Retinal pigment epithelial cell (primary cell): ENCODE data around the gene SLC2A9.

Experiments used
- DNase-seq: peaks from one replicate; pipeline ENCODE4 v3.0.0-alpha.2; 2010; ENCODE audit warnings: low read depth
- H3K4me3 ChIP-seq: 2 replicates; pipeline ENCODE4 v1.5.1; 2011; ENCODE audit warnings: mild to moderate bottlenecking, low read length, control low read depth, moderate library complexity
- CTCF ChIP-seq: conservative IDR thresholded peaks from 2 replicates; pipeline ENCODE4 v1.5.1; 2011; ENCODE audit warnings: low read depth, low read length, control low read depth, inconsistent platforms

SLC2A9 gene

DNA sequence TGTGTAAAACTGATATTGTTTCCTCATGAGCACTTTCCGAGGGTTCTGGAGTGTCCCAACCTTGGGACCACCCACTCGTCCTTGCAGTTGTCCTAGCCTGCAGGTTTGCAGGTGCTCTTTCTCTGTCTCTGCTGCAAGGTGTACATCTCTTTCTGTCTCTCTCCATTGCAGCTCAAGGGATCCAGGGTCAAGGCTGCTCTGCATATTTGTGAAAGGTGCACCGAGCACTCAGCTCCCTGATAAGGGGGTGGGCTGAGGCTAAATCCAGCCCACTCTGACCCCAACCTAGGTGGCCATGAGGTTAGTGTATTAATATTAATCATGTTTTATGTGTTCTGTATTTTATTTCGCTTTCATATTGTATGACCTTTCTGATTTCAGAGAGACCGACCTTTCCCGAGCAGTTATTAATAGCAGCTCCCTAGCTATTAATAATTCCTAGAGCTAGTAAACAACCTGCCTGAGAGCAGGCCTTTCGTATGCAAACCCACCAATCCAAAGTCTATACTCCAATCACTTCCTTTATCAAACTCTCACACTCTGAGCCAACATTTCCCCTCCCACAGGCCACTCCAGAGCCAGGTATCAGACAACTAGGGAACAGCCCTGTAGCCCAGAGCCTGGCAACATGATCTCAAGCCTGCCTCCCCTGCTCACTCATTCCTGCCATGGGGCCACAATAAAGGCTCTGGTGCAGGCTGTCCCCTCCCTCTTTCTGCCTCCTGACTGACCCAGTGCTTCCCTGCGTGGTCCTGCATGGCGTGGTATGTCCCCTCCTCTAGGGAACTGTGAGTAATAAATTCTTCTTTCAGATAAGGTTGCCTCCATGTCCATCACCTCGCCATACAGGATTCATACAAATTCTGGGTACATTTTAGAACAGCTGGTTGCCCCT lies 73.9 kb downstream of the SLC2A9 start:
- TF ChIP-seq CTCF, result no peak
- DNase-seq, result no peak
- H3K4me3 ChIP-seq, result no peak overlapping the region

DNA sequence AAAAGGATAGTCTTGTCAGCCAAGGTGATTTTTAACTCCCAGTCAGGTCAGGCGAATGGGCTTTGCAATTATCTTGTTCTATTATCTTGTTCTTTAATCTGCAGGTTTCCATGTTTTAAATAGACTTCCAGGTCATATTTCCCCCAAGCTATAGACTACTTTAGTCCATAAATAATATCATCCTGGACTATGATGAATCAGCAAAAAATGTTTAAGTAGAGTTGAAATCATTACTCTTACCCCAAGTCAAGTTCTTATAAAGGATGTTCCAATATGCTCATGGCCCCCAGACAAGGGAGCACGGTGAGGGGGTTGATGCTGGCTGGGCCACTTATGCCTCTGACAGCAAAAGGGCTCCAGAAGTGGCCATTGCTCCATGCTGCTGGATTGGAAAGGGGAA lies 75.1 kb downstream of the SLC2A9 start:
- DNase-seq, result no peak
- H3K4me3 ChIP-seq, result no peak overlapping the region
- TF ChIP-seq CTCF, result no peak

DNA sequence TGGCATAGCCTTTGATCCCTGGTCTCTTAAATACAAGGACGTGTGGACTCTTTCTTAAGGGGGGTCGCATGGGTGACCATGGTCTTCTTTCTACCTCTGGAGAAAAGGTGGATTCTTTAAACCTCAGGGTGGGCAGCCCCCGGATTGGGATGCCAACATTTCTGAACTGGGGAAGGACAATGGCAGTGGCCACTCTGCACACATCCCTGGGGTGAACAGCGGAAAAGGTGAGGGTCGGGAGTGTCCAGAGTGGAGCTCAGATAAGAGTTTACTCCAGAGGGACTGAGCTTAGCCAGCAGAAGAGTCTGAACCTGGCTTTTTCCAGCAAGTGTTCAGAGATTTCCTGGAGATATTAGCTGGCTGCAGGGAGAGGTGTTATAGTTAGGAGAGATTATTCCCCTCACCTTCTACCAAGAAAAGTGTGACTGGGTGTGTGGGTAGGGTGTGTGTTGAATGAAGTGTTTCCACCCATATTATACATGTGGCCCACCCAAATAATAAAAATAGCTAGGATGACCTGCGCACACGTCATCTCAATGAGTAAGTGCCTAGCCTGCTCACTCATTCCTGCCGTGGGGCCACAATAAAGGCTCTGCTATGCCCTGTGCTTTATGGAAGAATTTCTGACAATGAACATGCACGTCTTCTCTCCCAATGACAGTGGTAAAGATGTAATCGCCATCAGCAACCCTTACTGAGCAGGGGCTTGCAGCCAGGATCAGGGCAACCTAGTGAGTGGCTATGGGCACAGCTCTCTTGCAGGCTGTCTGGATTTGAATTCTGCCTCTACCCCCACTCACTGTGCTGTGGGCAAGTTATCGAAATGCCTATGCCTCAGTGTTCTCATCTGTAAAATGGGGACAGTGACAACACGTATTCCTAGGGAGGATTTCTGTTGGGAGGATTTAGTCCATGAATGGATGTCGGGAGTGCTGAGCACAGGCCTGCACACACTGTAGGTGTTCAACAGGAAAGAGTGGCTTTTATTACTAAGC lies 76.6 kb downstream of the SLC2A9 start:
- TF ChIP-seq CTCF, result no peak
- H3K4me3 ChIP-seq, result no peak overlapping the region
- DNase-seq, result no peak

- DNase-seq, result no peak
- TF ChIP-seq CTCF, result no peak
- no peak overlapping the region for H3K4me3 ChIP-seq
Observed at GRCh38 chr4:9943761-9944160, 77.5 kb downstream of the SLC2A9 start.

DNA sequence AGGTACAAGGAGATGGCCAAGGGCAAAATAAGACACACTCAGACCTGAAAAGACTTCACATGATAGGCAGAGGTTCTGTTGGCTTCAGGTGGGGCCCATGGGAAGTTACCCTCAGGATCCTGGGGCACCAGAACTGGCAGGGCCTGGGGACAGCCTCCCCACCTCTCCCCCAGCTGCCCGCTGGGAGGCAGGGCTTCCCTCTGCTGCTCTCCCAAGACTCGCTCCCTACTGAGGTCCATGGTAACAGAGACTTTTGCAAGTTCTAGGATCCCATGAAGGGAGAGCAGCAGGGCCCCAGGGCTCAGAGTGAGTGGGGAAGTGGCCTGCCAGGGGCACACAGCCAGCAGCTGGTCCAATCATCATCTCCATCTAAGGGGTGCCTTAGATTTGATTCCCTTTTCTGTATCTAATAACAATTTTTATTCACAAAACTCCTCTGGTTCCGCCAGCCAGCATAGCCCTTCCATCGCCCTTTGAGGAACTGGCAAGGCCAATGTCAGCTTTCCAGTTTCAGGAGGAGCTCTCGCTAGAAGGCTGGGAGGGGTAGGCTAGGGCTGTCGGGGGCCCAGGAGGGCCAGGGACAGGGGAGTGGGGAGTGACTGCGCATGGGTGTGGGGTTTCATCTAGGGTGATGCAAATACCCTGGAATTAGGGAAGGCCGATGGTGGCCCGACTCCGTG lies 78.2 kb downstream of the SLC2A9 start:
- no peak overlapping the region for H3K4me3 ChIP-seq
- no peak for TF ChIP-seq CTCF
- DNase-seq, result no peak

DNA sequence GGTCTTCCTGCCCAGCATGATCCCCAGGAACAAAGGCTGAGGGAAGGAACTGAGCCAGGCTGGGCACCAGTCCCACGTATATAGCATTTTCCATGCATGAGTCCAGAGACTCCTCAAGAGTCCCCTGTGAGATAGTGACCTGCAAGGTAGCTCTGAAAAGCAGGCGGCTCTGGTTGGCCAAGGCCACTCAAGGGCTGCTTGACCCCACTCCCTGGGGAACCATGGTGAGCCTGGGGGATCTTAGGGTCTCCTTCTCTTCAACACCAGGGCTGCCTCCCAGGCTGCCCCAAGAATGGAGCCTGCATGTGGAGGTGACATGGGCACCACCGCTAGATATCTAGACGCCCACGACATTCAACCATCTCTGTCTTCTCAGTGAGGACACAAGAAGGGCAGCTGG lies 79.2 kb downstream of the SLC2A9 start:
- no peak for DNase-seq
- no peak overlapping the region for H3K4me3 ChIP-seq
- no peak for TF ChIP-seq CTCF
